Neuronal stem cell (in vitro differentiated cells): ENCODE data around the gene KDM3B.

Source experiments
- DNase-seq: peaks from one replicate; pipeline ENCODE4 v3.0.0-alpha.2; 2013; ENCODE audit warnings: low spot score
- H2AFZ ChIP-seq: one replicate; pipeline ENCODE4 v1.6.1; 2013; ENCODE audit warnings: mild to moderate bottlenecking, low read length, inconsistent platforms
- H2AK5ac ChIP-seq: 2 replicates; pipeline ENCODE4 v1.6.1; 2013; ENCODE audit warnings: low read depth, mild to moderate bottlenecking, inconsistent platforms, low read length, moderate library complexity, mixed read lengths
- H2BK120ac ChIP-seq: 2 replicates; pipeline ENCODE4 v1.6.1; 2013; ENCODE audit warnings: low read depth, mild to moderate bottlenecking, inconsistent platforms, low read length, moderate library complexity, mixed read lengths
- H2BK12ac ChIP-seq: one replicate; pipeline ENCODE4 v1.6.1; 2013; ENCODE audit warnings: low read length, inconsistent platforms
- H2BK15ac ChIP-seq: 2 replicates; pipeline ENCODE4 v1.6.1; 2013; ENCODE audit warnings: mild to moderate bottlenecking, low read length, inconsistent platforms, mixed read lengths
- H2BK5ac ChIP-seq: one replicate; pipeline ENCODE4 v1.6.1; 2013; ENCODE audit warnings: inconsistent platforms, mild to moderate bottlenecking, low read length, moderate library complexity
- H3K14ac ChIP-seq: one replicate; pipeline ENCODE4 v1.6.1; 2013; ENCODE audit warnings: low read length, inconsistent platforms
- H3K18ac ChIP-seq: 2 replicates; pipeline ENCODE4 v1.6.1; 2013; ENCODE audit warnings: low read length, inconsistent platforms
- H3K23ac ChIP-seq: 2 replicates; pipeline ENCODE4 v1.6.1; 2013; ENCODE audit warnings: low read depth, mild to moderate bottlenecking, mixed read lengths, low read length, inconsistent platforms; ENCODE audit not compliant: poor library complexity
- H3K27ac ChIP-seq: replicated peaks from 3 replicates; pipeline ENCODE4 v1.5.1; 2013; ENCODE audit warnings: low read length, inconsistent platforms
- H3K27me3 ChIP-seq, 3 experiments: 2 replicates each; pipeline ENCODE4 v1.6.1; 2013; ENCODE audit warnings: low read length in 3 of 3, mild to moderate bottlenecking in 2 of 3, inconsistent platforms in 1 of 3, low read depth in 1 of 3, mixed read lengths in 1 of 3, moderate library complexity in 1 of 3; ENCODE audit not compliant: control insufficient read depth in 3 of 3, insufficient read depth in 3 of 3
- H3K36me3 ChIP-seq, 2 donors: replicated peaks in 1 of 2; 2 replicates each; pipeline ENCODE4 v1.6.1; 2013; ENCODE audit warnings: low read length in 2 of 2; ENCODE audit not compliant: control insufficient read depth in 2 of 2, insufficient read depth in 2 of 2
- H3K4ac ChIP-seq: 2 replicates; pipeline ENCODE4 v1.6.1; 2013; ENCODE audit warnings: inconsistent platforms, mild to moderate bottlenecking, low read length, moderate library complexity
- H3K4me1 ChIP-seq, 2 donors: 1 replicate in 1 of 2; 2 replicates in 1 of 2; pipeline ENCODE4 v1.6.1; 2013; ENCODE audit warnings: low read length in 2 of 2, low read depth in 1 of 2; ENCODE audit not compliant: control insufficient read depth in 2 of 2, insufficient read depth in 1 of 2
- H3K4me2 ChIP-seq: one replicate; pipeline ENCODE4 v1.6.1; 2013; ENCODE audit warnings: mild to moderate bottlenecking, low read length, inconsistent platforms; ENCODE audit not compliant: insufficient read depth, poor library complexity, severe bottlenecking
- H3K4me3 ChIP-seq, 2 donors: 2 replicates each; pipeline ENCODE4 v1.5.1; 2013; ENCODE audit warnings: low read length in 2 of 2, mild to moderate bottlenecking in 2 of 2, inconsistent platforms in 1 of 2, moderate library complexity in 1 of 2
- H3K79me1 ChIP-seq: one replicate; pipeline ENCODE4 v1.6.1; 2013; ENCODE audit warnings: low read depth, mild to moderate bottlenecking, inconsistent platforms, low read length, moderate library complexity
- H3K9ac ChIP-seq: one replicate; pipeline ENCODE4 v1.6.1; 2013; ENCODE audit warnings: mild to moderate bottlenecking, low read depth, low read length, inconsistent platforms; ENCODE audit not compliant: poor library complexity
- H3K9me3 ChIP-seq, 2 donors: replicated peaks in 1 of 2; 2 replicates each; pipeline versions ENCODE3 to v1.6.1; 2013; ENCODE audit warnings: low read length in 2 of 2, mild to moderate bottlenecking in 2 of 2, inconsistent platforms in 1 of 2, low read depth in 1 of 2, mixed read lengths in 1 of 2, moderate library complexity in 1 of 2; ENCODE audit not compliant: control insufficient read depth in 2 of 2, insufficient read depth in 1 of 2
- H4K8ac ChIP-seq: one replicate; pipeline ENCODE4 v1.6.1; 2013; ENCODE audit warnings: low read depth, mild to moderate bottlenecking, inconsistent platforms, low read length, moderate library complexity
- H4K91ac ChIP-seq: one replicate; pipeline ENCODE4 v1.6.1; 2013; ENCODE audit warnings: low read length, low read depth, mild to moderate bottlenecking, inconsistent platforms; ENCODE audit not compliant: poor library complexity
- whole genome bisulfite sequencing, 2 donors: extraction: QIAGEN DNeasy Blood & Tissue Kit; methylation state at CpG; one replicate each; pipeline ENCODE4 v1.1.7; 2013; ENCODE audit warnings: missing lambda C conversion rate in 2 of 2, mixed read lengths in 1 of 2; ENCODE audit not compliant: insufficient read length in 2 of 2, insufficient replicate concordance in 1 of 2; ENCODE audit errors: extremely low coverage in 2 of 2; 5-methylcytosine and 5-hydroxymethylcytosine counted together

The KDM3B gene

DNA sequence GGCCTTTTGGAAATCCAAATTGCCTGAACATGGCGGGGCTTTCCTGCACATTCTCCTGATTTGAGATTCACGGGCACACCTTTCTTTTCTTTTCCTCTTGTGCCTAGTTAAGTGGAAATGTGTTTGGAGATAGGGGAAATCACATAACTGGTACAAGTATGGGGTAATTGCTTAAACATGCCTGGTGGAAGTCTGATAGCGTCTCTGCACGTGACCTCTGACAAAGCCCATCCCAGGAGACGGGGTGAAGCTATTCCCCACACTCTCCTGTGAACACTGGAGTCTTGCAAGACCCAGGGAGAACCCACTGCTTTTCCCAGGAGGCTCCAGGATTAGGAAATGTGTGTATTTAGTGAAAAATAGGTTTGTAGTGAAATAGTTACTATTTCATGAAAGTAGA, 83.5 kb downstream of the KDM3B start:
- Histone ChIP-seq H2AFZ (no peak overlapping the region), H4K8ac (no peak overlapping the region), H3K9me3 (no peaks in the 10 kb centered on the region), H3K4me2 (no peak overlapping the region), H3K23ac (no peak overlapping the region), H3K36me3 (peaks cover 28 to 70% of the 10 kb centered on the region in 2 donors), H2BK120ac (no peak overlapping the region), H3K4me3 (no peak overlapping the region), H3K14ac (no peak overlapping the region), H3K79me1 (no peaks in the 10 kb centered on the region), H3K27me3 (no peaks in the 10 kb centered on the region), H2BK5ac (no peak overlapping the region), H3K4me1 (peaks cover 14 to 26% of the 10 kb centered on the region in 2 donors), H3K9ac (no peak overlapping the region), H2BK12ac (no peak overlapping the region), H3K4ac (no peak overlapping the region), H3K18ac (no peak overlapping the region), H2AK5ac (no peak overlapping the region), H2BK15ac (no peak overlapping the region), H3K27ac (no peak overlapping the region), H4K91ac (no peak overlapping the region)
- no CpG with 5 or more reads among the region's 5 CpGs for WGBS, 2 donors
- no peak for DNase-seq

DNA sequence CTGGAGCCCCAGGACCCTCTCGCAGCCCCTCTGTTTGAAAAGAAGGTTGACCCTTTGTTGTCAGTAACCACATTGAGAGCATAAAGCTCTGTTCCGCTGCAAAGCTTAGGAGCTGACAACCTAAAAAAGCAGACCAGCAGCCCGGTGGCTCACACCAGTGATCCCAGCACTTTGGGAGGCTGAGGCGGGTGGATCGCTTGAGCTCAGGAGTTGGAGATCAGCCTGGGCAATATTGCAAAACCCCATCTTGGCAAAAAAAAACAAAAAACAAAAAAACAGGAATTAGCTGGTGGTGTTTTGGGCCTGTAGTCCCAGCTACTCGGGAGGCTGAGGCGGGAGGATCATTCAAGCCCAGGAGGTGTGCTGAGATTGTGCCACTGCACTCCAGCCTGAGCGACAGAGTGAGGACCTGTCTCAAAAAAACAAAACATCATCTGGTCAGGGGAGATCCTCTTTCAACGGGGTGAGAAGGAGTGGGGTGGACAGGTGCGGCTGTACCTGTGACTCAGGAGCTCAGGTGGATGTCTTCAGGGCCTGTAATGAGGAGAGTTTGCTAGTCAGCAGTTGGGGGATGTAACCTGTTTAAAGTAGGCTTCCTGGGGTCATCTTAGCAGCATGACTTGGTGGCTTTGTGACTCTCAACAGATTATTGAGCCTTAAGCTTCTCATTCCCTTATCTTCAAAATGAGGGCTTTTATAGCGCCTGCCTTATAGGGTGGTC, 85.7 kb downstream of the KDM3B start:
- Histone ChIP-seq H3K9me3 (no peaks in the 10 kb centered on the region), H3K4ac (no peak overlapping the region), H3K79me1 (no peaks in the 10 kb centered on the region), H3K18ac (peak overlapping the region; percentile 11), H2BK5ac (no peak overlapping the region), H4K91ac (no peak overlapping the region), H3K4me1 (peaks cover 14 to 26% of the 10 kb centered on the region in 2 donors), H2BK120ac (no peak overlapping the region), H3K36me3 (peaks cover 22 to 56% of the 10 kb centered on the region in 2 donors), H2BK12ac (no peak overlapping the region), H3K23ac (no peak overlapping the region), H2AK5ac (no peak overlapping the region), H3K27me3 (no peaks in the 10 kb centered on the region), H4K8ac (no peak overlapping the region), H3K4me3 (peak overlapping the region; percentile 70 to 91), H3K27ac (peak overlapping the region; percentile 32), H3K9ac (no peak overlapping the region), H2BK15ac (no peak overlapping the region), H3K4me2 (peak overlapping the region; percentile 51), H3K14ac (no peak overlapping the region), H2AFZ (peak overlapping the region; percentile 91)
- no CpG with 5 or more reads among the region's 11 CpGs for WGBS, 2 donors
- DNase-seq = no peak

DNA sequence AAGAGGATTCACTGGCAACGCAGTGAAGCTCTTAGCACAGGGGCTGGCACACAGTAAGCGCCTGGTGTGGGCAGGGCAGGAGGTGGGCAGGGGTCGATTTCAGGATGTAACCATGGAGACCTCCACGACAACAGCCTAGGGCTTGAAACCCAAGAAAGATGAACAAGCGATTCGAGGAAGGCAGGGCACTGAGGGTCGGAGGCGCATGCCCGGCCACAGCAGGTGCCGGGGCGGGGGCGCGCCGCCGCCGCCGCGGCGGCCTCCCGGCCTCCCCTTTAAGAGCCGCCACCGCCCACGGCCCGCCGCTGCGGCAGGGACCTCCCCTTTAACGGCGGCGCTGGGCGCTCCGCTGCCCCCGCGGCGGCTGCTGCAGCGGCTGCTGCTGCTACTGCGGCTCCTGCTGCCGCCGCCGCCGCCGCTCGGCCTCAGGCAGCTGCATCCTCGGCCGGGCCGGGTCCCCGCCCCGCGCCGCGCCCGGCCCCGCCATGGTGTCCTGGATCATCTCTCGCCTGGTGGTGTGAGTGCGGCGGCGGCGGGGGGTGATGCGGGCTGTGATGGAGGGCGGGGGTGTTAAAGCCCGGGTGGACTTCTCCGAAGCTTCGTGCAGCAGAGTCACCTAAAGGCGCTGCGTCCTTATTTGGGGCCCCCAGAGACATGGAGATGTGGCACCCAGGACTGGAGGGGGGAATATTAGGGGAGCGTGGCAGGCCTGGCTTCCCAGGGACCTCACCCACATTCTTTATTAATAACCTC, 86.4 kb downstream of the KDM3B start, which contains the start of gene REEP2:
Gene REEP2, plus strand, starts transcription at position 334 of the 753 bp plus-strand sequence. Its CDS starts 152 bp downstream, at position 486.
- peak within 1 kb of the TSS; percentile 89 for H3K4me2 ChIP-seq
- peaks cover 19 to 51% of the 10 kb centered on the region in 2 donors for H3K36me3 ChIP-seq
- H3K18ac ChIP-seq = peak within 1 kb of the TSS; percentile 90
- H4K91ac ChIP-seq = no peak within 1 kb of the TSS
- H2BK12ac ChIP-seq = no peak within 1 kb of the TSS
- H2BK5ac ChIP-seq = peak within 1 kb of the TSS; percentile 84
- H3K4me3 ChIP-seq = peak within 1 kb of the TSS; percentile 87 to 91
- H2BK120ac ChIP-seq = no peak within 1 kb of the TSS
- no peak within 1 kb of the TSS for H4K8ac ChIP-seq
- H3K27me3 ChIP-seq = no peaks in the 10 kb centered on the region
- H3K9me3 ChIP-seq = no peaks in the 10 kb centered on the region
- peak within 1 kb of the TSS; percentile 82 for H2AK5ac ChIP-seq
- no peak within 1 kb of the TSS for H3K4ac ChIP-seq
- H3K79me1 ChIP-seq = no peaks in the 10 kb centered on the region
- H3K27ac ChIP-seq = peak within 1 kb of the TSS; percentile 68
- peaks cover 14 to 26% of the 10 kb centered on the region in 2 donors for H3K4me1 ChIP-seq
- peak within 1 kb of the TSS; percentile 82 for H3K23ac ChIP-seq
- DNase-seq = peak; percentile 80
- peak within 1 kb of the TSS; percentile 72 for H3K14ac ChIP-seq
- no CpG with 5 or more reads among the region's 65 CpGs for WGBS, 2 donors
- H2AFZ ChIP-seq = peak within 1 kb of the TSS; percentile 91
- peak within 1 kb of the TSS; percentile 87 for H3K9ac ChIP-seq
- H2BK15ac ChIP-seq = peak within 1 kb of the TSS; percentile 91
